Measurements from ENCODE around the gene PAX5.

The PAX5 gene

DNA sequence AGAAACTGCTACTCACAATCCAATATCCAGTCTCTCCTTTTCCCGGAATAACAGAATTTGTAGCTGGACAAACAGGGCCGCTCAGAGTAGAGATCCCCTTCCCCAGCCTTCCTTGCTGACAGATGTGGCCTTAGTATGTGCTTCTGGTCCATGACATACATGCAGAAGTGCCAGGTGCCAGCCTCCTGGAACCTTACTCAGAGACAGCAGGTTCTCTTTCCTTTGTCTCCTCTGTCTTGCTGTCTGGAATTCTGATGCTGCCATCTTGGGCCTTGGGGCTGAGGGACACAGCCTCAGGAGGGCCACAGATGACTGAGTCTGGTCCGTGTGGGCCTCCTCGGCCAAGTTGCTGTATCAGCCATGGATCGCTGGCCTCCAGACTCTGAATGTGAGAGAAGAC lies 210.1 kb downstream of the PAX5 start:
- DNase-seq = no peak

GRCh38 chr9:36823466-36823865 lies 210.6 kb downstream of the PAX5 start:
- no peak for DNase-seq

DNA sequence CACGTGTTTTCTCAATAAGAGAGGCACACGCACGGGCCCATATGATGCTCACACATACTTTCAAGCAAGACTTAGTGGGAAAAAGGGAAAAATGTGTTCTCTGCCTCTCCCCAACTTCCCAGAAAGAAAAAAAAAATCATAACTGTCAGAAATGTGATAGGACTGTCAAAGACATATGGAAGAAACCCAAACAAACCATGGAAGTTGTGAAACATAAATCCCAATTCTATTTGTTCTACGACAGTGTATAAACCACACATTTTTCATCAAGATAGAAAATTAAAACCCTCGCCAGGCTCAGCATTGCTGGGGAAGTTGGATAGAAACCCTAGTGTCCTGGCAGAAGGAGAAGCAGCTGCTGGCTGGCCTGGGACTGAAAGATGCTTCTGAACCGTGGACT lies 211.9 kb downstream of the PAX5 start:
- no peak for DNase-seq

DNA sequence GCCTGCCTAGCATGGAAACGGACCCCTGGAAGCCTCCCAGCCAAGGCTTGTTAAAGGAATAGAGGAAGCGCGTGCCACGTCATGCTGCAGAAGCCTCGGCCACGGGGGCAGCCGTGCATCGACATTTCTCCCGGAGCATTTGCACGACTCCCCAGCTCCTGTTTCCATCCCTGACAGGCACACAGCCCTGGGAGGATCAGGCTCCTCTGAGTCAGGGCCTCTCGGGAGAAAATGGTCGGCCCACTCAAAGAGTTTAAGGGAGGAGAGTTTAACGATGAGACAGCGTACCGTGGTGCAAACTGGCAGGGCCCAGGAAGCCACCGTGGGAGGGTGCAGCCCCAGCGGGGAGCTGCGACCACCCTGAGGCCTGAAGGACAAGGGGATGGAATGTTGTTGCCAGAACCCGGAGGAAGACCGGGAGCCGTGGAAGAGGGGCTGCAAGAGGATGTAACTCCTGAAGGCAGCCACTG lies 213.6 kb downstream of the PAX5 start:
- DNase-seq = no peak

- DNase-seq = no peak
Measured at GRCh38 chr9:36818965-36819870, 214.8 kb downstream of the PAX5 start.

- DNase-seq = no peak
Measured at GRCh38 chr9:36818242-36818938, 215.7 kb downstream of the PAX5 start.

DNA sequence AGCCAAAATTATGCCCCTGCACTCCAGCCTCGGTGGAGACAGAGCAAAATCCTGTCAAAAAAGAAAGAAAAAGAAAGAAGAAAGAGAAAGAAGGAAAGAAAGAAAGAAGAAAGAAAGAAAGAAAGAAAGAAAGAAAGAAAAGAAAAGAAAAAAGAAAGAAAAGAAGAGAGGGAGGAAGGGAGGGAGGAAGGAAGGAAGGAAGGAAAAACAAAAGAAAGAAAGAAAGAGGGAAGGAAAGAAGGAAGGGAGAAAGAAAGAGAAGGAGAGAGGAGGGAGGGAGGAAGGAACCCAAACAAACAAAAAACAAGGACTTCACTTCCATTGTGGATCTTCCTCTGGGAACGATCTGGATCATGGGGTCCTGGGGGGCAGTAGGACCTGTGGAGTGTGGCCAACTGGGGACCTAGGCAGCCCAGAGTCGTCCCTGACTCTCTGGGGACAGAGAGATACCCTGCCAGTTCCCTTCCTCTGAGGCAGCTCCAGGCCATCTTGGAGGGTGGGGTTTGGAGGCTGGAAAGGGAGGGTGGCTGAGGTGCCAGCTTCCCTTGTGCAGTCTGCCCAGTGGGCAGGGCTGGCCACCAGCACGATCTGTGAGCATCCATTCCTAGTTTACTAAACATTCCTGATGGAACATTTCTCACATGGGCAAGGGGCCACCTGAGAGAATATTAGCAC lies 216.8 kb downstream of the PAX5 start:
- no peak for DNase-seq

DNA sequence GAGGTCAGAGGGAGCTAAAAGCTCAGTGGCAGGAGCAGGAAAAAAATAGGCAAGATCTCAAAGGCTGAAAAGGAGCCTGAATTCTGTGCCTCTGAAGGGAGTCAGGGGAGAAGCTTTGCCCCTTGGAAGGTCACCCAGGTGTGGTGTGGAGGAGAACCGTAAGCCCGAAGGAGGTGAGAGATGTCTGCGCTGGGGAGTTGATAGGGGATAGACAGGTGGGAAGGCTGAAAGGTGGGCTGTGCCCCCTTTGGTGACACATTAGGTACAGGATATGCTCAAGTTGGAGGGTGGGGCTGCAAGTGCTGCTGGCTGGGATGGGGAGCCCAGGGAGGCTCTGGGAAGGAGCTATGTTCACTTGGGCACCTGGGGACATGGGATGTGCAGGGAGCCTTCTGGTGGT lies 217.7 kb downstream of the PAX5 start:
- no peak for DNase-seq

GRCh38 chr9:36815566-36816348 lies 218.3 kb downstream of the PAX5 start:
- DNase-seq = no peak

GRCh38 chr9:36815023-36815422 lies 219.0 kb downstream of the PAX5 start:
- no peak for DNase-seq

DNA sequence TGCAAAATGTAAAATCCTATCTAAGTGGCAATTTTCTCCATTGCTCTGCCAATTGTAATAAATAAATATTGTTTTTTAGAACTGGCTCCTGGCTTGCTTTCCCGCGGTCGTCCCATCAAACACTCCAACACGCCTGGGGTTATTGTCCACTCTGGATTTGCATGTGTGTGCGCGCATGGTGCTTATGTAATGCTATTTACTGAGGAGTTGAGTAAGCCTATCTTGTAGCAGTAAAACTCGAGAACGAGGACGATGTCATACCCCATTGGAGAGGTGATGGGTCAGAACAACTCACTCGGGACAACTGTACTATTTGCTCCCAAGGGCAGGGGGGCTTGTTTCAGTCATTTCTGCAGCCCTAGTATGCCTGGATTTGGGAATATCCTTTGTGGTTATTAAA lies 220.9 kb downstream of the PAX5 start:
- no peak for DNase-seq

DNA sequence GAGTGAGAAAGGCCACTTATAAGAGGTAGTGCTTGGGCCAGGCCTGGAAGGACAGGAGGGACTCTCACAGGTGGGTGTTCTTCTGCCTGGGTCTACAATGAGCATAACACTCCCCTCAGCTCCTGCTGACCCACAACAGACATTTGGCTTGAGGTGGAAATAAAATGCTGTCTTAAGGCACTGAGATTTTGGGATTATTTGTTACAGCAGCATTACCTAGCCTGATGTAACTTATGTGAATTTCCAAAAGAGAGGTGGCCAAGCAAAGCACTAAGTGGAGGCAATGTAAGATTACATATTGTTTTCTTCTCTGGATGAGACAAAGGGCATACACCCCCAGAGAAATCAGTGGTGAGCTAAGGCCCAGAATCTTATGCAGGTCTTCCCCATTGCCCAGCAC lies 221.5 kb downstream of the PAX5 start:
- no peak for DNase-seq

GRCh38 chr9:36808251-36808650 lies 225.8 kb downstream of the PAX5 start:
- DNase-seq = no peak

DNA sequence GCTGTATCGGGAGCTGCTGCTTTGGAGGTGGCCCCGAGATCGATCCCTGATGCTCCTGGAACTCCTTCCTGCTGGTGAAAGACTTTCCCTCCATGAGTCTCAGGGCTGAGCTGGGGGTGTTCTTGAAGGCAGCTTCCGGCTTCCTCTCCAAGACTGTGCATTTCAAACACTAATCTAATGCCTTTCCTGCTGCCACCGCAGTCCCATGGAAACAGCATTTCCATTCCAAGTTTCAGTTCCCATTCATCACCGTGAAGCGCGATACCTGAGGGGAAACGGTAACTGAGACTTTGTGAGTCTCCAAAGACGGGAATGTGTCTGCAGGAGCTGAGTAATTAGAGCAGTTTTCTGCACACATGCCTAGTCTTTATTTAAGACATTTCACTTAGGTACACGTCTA lies 230.1 kb downstream of the PAX5 start:
- no peak for DNase-seq

DNA sequence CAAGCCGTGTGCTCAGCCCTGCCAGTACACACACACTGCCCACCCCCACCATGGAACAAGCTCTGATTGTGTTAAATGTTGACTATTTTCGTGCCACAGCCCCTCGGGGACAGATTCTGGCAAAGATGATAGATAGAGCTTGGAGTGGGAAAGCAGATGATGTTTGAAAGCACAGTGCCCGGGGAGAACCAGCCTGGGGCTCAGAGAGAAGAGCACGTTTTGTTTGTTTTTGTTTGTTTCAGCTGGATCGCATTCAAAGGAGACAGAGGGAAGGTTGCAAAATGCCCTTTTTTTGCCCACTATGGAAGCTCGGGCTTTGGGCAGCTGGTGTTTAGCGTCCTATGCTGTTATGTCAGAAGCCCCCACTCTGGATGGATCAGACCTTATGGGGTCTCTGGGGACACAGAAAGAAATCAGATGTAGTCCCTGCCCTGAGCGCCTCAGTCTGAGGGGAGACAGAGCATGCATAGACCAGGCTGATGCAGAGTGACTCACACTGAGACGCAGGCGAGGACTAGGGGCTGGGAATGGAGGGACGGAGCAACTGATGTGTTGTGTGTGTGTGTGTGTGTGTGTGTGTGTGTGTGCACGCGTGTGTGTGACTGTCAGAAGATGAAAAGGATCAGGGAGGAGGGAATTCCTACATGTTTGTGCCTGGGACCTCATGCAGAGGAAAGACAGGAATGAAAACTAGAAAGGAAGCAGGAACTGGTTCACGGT lies 231.7 kb downstream of the PAX5 start:
- DNase-seq = no peak

DNA sequence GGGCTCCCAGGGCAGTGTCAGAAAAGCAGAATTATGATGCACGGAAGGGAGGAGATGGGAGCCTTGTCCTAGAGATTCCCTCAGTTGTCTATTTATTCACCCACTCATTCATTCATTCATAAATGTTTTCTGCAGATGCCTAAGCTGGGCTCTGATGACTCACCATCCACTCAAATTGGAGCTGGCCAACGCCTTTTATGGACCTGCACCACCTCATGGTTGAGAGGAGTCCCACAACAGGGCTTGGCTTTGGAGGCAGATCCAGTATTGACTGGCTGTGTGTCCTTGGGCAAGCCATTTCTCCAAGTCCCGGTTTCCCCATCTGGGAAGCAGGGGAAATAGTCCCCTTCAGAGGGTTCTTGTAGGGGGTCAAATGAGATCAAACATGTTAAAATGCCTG lies 233.6 kb downstream of the PAX5 start:
- no peak for DNase-seq

DNA sequence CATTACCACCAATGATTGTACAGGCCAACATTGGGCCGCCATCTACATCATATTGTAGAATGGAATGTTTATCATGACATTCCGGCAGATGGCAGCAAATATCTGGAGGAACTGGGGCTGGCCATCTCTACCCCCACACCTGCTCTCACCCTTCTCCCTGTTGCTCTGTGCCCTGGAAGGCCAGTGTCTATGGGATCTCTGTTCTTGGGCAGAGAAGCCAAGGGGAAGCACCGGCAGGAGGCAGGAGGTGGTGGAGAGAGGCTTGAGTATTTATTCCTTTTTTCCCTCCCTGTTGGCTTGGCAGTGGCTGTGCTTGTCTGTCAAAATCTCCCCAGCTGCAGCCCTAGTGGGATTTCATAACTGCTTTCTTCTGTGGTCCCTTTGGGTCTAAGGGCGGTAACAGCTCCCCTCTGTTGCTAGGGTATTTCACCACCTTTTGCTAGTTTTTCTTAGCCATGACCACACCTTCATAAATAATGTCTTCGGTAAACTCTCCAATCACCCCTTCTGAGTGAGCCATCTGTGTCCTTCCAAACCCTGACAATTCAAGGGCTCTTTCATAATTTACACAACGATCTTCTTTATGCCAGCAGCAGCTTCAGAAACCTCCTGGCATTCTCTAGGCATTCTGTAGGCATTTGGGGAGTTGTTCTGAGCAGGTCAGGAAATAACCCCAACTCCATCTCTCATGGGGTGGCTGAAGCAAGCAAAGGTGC lies 235.6 kb downstream of the PAX5 start:
- DNase-seq = peak; percentile 57

DNA sequence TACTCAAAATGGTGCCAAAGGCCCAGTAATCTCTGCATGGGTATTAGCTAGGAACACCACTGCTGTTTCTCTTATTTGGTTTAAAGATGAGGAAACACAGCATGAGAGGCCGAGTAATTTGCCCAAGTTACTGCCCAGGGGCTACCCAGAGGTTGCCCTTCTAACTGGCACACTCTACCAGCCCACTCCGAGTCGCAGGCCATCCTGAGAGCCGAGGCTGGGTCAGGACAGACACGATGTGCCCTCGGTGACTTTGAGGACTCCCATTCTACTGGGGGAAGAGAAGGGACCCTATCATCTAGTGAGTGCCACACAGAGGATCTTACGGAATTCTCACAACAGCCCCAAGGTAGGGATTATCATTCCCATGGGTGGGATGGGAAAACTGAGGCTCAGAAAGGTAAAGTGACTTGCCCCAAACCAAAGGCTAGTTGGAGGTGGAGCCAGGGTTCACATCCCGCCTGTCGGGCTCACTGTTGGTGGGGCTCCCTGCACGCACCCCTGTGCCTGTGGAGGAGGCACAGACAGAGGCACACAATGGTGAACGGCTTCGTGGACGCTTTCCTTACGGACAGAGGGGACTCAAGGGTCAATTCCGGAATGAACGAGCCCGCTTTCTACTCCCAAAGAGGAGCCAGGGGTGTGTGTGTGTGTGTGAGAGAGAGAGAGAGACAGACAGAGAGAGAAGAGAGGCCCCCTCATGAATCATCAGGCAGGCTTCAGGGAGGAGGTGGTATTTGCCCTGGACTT lies 236.4 kb downstream of the PAX5 start:
- no peak for DNase-seq

- no peak for DNase-seq
Measured at GRCh38 chr9:36796671-36797419, 237.2 kb downstream of the PAX5 start.

- DNase-seq = no peak
Measured at GRCh38 chr9:36794461-36794860, 239.6 kb downstream of the PAX5 start.
